Measurements from ENCODE around the gene ERF.

- TF ChIP-seq CTCF (IDR thresholded peaks at IDR 0.05; ENCODE audit: low read length) (no peak), EZH2 (IDR thresholded peaks at IDR 0.05; ENCODE audit: borderline replicate concordance, low read length) (no peak)
These were observed at the start of gene ERF for GRCh38 chr19:42254850-42255765.
